GM18505 (cell line): ENCODE measurements around the gene R3HCC1L.

Experiments used
- ATAC-seq: cut with Tn5 transposase; IDR thresholded peaks from one replicate; pipeline ENCODE4 v1.9.1; 2021; ENCODE audit not compliant: unreplicated experiment
- POLR2A ChIP-seq: IDR thresholded peaks from 4 replicates; pipeline ENCODE4 v1.6.1; 2011; ENCODE audit warnings: borderline replicate concordance; ENCODE audit not compliant: insufficient read depth, insufficient read length; ENCODE audit errors: extremely low read depth

R3HCC1L gene

GRCh38 chr10:98268694-98269431, 134.4 kb downstream of the R3HCC1L start:
- ATAC-seq, result no peak
- no peak for TF ChIP-seq POLR2A

GRCh38 chr10:98269435-98269912, 135.0 kb downstream of the R3HCC1L start:
- no peak for ATAC-seq
- TF ChIP-seq POLR2A, result no peak

GRCh38 chr10:98270073-98270740, 135.8 kb downstream of the R3HCC1L start:
- no peak for TF ChIP-seq POLR2A
- no peak for ATAC-seq

- no peak for ATAC-seq
These were observed 136.3 kb downstream of the R3HCC1L start for GRCh38 chr10:98270786-98271185.

GRCh38 chr10:98272245-98272644, 137.8 kb downstream of the R3HCC1L start:
- ATAC-seq, result no peak
- TF ChIP-seq POLR2A, result no peak

More at GRCh38 chr10:98270786-98271185, 136.3 kb downstream of the R3HCC1L start:
- TF ChIP-seq POLR2A, result no peak

GRCh38 chr10:98272656-98273055, 138.2 kb downstream of the R3HCC1L start:
- no peak for ATAC-seq
- no peak for TF ChIP-seq POLR2A

- TF ChIP-seq POLR2A, result no peak
These were observed 138.8 kb downstream of the R3HCC1L start for GRCh38 chr10:98273057-98273850.

GRCh38 chr10:98274562-98274961, 140.1 kb downstream of the R3HCC1L start:
- no peak for TF ChIP-seq POLR2A
- no peak for ATAC-seq

More at GRCh38 chr10:98273057-98273850, 138.8 kb downstream of the R3HCC1L start:
- no peak for ATAC-seq

- TF ChIP-seq POLR2A, result no peak
- no peak for ATAC-seq
These were observed 141.9 kb downstream of the R3HCC1L start for GRCh38 chr10:98276311-98276710.

- no peak for ATAC-seq
- TF ChIP-seq POLR2A, result no peak
These were observed 151.0 kb downstream of the R3HCC1L start for GRCh38 chr10:98285416-98285815.

GRCh38 chr10:98286419-98286818, 152.0 kb downstream of the R3HCC1L start:
- no peak for TF ChIP-seq POLR2A
- ATAC-seq, result no peak

GRCh38 chr10:98287321-98287720, 152.9 kb downstream of the R3HCC1L start:
- no peak for TF ChIP-seq POLR2A
- ATAC-seq, result no peak

GRCh38 chr10:98289802-98290209, 155.3 kb downstream of the R3HCC1L start:
- TF ChIP-seq POLR2A, result no peak
- no peak for ATAC-seq
